Esophagus squamous epithelium (tissue), 5 donors: ENCODE measurements around the gene PARD6B. TPM values are rescaled to one million over a fixed set of nuclear protein-coding genes. Genes with fewer than 3 reads are reported as not detected.

Source experiments
- DNase-seq: peaks from one replicate; lab custom pipeline; 2025; lab: John Stamatoyannopoulos, UW
- H3K27ac ChIP-seq, 4 donors: fragments of 200-600 bp; sonication (generic); one replicate each; pipeline ENCODE4 v1.5.1; 2016 to 2019; ENCODE audit warnings: mild to moderate bottlenecking in 1 of 4
- H3K27me3 ChIP-seq, 4 donors: fragments of 200-600 bp; sonication (generic); 1 replicate in 3 of 4; 2 replicates in 1 of 4; pipeline versions ENCODE4 v1.5.1 to v1.6.0; 2017 to 2021; ENCODE audit warnings: antibody characterized with exemption in 1 of 4
- H3K36me3 ChIP-seq, 3 donors: fragments of 200-600 bp; sonication (generic); one replicate each; pipeline ENCODE4 v1.5.1; 2016 to 2019
- H3K4me1 ChIP-seq, 3 donors: fragments of 200-600 bp; sonication (generic); one replicate each; pipeline ENCODE4 v1.5.1; 2017 to 2019
- H3K4me3 ChIP-seq, 4 donors: fragments of 200-600 bp; sonication (generic); 1 replicate in 3 of 4; 2 replicates in 1 of 4; pipeline ENCODE4 v1.5.1; 2016 to 2019; ENCODE audit warnings: mild to moderate bottlenecking in 2 of 4, moderate library complexity in 1 of 4
- H3K9me3 ChIP-seq, 3 donors: fragments of 200-600 bp; sonication (generic); one replicate each; pipeline ENCODE4 v1.5.1; 2016 to 2019
- POLR2A ChIP-seq, 4 donors: fragments of 450-650 bp; IDR thresholded peaks; one replicate each; pipeline ENCODE4 v1.6.1; 2017; ENCODE audit warnings: antibody characterized with exemption in 4 of 4, mild to moderate bottlenecking in 4 of 4, moderate library complexity in 3 of 4
- WGBS, 2 donors: methylation state at CpG; one replicate each; pipeline ENCODE4 v1.1.5; 2018; 5-methylcytosine and 5-hydroxymethylcytosine counted together
- intact Hi-C: fragments of 100-400 bp; cut with DNase I; formaldehyde crosslinking; loops from one replicate; pipeline ENCODE4 v1.15.0; 2022
- total RNA-seq, 4 donors: library from RNA; depleted of rRNA; stranded (reverse); fragments of >200 nt; gene quantifications; one replicate each; pipeline ENCODE4 v1.1.0, GENCODE V29; 2016
- TF ChIP-seq, protein P1 (sequence below), 6 experiments: fragments of 450-650 bp in 4 of 6; fragments of 200-600 bp in 2 of 6; sonication (generic) in 2 of 6; IDR thresholded peaks; one replicate each; pipeline ENCODE4 v1.5.1; 2016 to 2019; ENCODE audit warnings: antibody characterized with exemption in 6 of 6, mild to moderate bottlenecking in 4 of 6, moderate library complexity in 4 of 6
- donor health status: DM: yes; HTN: yes; CAD: no.

Gene PARD6B
- total RNA-seq, 4 donors from 2014 or later, result 4.7 to 6.5 (median 5.3) TPM

DNA sequence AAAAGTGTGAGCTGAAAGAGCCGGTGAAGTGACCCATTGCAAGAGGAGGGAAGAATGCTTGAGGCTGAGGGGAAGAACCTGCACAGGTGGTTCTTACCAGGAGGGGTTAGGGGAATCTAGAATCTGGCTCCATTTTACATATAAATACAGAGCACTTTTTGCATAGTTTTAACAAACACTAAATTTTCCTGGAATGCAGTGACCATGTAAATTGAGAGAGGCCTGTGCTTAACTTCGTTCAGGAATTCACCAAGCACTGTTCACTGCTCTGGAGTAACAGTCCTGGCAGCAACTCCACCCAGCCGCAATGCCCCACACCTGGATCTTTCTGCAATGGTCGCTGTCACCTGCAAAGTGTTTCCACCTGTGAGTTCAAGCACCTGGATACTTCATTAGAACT is 26.9 kb upstream of the PARD6B start:
- H3K27me3 ChIP-seq, result peaks cover 0 to 4% (median 0%) of the 10 kb centered on the region in 4 donors
- WGBS, 2 donors, result 76 to 89% methylated on average over 4 of the region's 4 CpGs
- no peaks in the 10 kb centered on the region for H3K9me3 ChIP-seq
- intact Hi-C loops, result no loop called here
- TF ChIP-seq POLR2A (IDR thresholded peaks at IDR 0.05), result no peak
- TF ChIP-seq, protein P1, sequence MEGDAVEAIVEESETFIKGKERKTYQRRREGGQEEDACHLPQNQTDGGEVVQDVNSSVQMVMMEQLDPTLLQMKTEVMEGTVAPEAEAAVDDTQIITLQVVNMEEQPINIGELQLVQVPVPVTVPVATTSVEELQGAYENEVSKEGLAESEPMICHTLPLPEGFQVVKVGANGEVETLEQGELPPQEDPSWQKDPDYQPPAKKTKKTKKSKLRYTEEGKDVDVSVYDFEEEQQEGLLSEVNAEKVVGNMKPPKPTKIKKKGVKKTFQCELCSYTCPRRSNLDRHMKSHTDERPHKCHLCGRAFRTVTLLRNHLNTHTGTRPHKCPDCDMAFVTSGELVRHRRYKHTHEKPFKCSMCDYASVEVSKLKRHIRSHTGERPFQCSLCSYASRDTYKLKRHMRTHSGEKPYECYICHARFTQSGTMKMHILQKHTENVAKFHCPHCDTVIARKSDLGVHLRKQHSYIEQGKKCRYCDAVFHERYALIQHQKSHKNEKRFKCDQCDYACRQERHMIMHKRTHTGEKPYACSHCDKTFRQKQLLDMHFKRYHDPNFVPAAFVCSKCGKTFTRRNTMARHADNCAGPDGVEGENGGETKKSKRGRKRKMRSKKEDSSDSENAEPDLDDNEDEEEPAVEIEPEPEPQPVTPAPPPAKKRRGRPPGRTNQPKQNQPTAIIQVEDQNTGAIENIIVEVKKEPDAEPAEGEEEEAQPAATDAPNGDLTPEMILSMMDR (IDR thresholded peaks at IDR 0.05), result no peak
- no peaks in the 10 kb centered on the region for H3K36me3 ChIP-seq
- no peak overlapping the region for H3K4me3 ChIP-seq
- no peaks in the 10 kb centered on the region for H3K4me1 ChIP-seq
- H3K27ac ChIP-seq, result no peak overlapping the region
- DNase-seq, result no peak

DNA sequence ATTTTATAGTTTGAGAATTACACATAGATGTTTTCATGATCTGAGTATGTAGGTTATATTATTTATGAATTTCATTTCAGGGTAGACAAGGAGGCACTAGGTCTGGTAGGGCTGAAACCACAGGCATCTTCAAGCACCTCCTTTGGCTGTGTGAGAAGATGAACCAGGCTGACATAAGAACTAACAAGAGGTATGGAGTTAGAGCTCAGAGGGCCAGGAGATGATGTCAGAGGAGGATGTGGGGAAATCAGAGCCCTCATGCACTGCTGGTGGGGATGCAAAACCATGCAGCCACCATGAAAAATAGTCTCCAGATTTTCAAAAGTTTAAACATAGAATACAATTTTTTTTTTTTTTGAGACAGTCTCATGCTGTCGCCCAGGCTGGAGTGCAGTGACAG is 26.4 kb upstream of the PARD6B start:
- Histone ChIP-seq H3K27me3 (peaks cover 0 to 4% (median 0%) of the 10 kb centered on the region in 4 donors), H3K4me3 (no peak overlapping the region), H3K4me1 (no peaks in the 10 kb centered on the region), H3K9me3 (no peaks in the 10 kb centered on the region), H3K27ac (no peak overlapping the region), H3K36me3 (no peaks in the 10 kb centered on the region)
- intact Hi-C loops, result no loop called here
- no peak for TF ChIP-seq POLR2A (IDR thresholded peaks at IDR 0.05)
- TF ChIP-seq, protein P1 (IDR thresholded peaks at IDR 0.05), result no peak
- WGBS, 2 donors, result 71 to 100% methylated on average over 1 of the region's 1 CpG
- no peak for DNase-seq

DNA sequence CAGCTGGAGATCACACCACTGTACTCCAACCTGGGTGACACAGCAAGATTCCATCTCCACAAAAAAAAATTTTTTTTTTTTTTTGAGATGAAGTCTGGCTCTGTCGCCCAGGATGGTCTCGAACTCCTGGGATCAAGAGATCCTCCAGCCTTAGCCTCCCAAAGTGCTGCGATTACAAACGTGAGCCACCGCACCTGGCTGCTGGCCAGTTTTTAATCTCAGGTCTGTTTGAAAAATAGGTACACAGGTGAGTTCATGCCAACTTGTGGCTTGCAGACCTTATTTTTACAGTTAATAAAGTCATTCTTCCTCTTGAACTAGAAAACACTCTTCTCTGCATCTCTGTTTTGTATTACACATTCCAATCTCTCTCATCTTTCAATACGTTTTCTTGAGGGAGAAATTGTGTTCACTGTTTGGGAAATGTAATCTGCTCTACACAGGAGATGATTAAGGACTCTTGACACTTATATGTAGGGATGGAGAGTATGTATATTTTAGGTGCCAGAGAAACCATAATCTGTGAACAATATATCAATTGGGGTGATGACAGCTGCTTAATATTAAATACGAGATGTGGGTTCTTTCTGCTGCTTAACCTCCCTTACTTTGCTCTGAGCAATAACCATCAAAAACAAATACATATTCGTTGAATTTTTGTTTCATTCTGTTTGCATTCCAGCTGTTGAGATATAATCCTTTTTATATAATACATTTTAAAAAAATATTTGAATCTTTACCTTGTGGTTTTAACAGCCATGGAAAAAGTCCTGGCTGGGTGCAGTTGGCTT is 22.3 kb upstream of the PARD6B start:
- TF ChIP-seq POLR2A (IDR thresholded peaks at IDR 0.05), result no peak
- TF ChIP-seq, protein P1 (IDR thresholded peaks at IDR 0.05), result no peak
- DNase-seq, result no peak
- 26 to 47% methylated on average over 5 to 8 of the region's 8 CpGs for WGBS, 2 donors
- H3K4me3 ChIP-seq, result no peak overlapping the region
- peaks cover 0 to 7% (median 0%) of the 10 kb centered on the region in 4 donors for H3K27me3 ChIP-seq
- H3K4me1 ChIP-seq, result peaks cover 0 to 18% (median 0%) of the 10 kb centered on the region in 3 donors
- intact Hi-C loops, result no loop called here
- H3K36me3 ChIP-seq, result no peaks in the 10 kb centered on the region
- no peaks in the 10 kb centered on the region for H3K9me3 ChIP-seq
- H3K27ac ChIP-seq, result no peak overlapping the region

DNA sequence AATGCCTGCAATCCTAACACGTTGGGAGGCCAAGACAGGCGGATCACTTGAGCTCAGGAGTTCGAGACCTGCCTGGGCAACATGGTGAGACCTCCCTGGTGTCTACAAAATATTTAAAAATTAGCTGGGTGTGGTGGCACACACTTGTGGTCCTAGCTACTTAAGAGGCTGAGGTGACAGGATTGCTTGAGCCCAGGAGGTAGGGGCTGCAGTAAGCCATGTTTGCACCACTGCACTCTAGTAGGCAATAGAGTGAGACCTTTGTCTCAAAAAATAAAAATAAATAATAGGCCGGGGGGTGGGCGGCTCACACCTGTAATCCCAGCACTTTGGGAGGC is 21.8 kb upstream of the PARD6B start:
- peaks cover 0 to 11% (median 0%) of the 10 kb centered on the region in 4 donors for H3K27me3 ChIP-seq
- intact Hi-C loops, result no loop called here
- peaks cover 0 to 18% (median 0%) of the 10 kb centered on the region in 3 donors for H3K4me1 ChIP-seq
- no peak overlapping the region for H3K4me3 ChIP-seq
- WGBS, 2 donors, result 39 to 70% methylated on average over 5 of the region's 5 CpGs
- no peak for DNase-seq
- no peak overlapping the region for H3K27ac ChIP-seq
- H3K9me3 ChIP-seq, result no peaks in the 10 kb centered on the region
- TF ChIP-seq, protein P1 (IDR thresholded peaks at IDR 0.05), result no peak
- no peak for TF ChIP-seq POLR2A (IDR thresholded peaks at IDR 0.05)
- no peaks in the 10 kb centered on the region for H3K36me3 ChIP-seq

- TF ChIP-seq, protein P1 (IDR thresholded peaks at IDR 0.05), result no peak
- no peak for TF ChIP-seq POLR2A (IDR thresholded peaks at IDR 0.05)
- H3K36me3 ChIP-seq, result no peaks in the 10 kb centered on the region
- no peak overlapping the region for H3K27ac ChIP-seq
- no peak for DNase-seq
- intact Hi-C loops, result no loop called here
- H3K27me3 ChIP-seq, result peaks cover 0 to 11% (median 0%) of the 10 kb centered on the region in 4 donors
- H3K4me3 ChIP-seq, result no peak overlapping the region
- 58 to 65% methylated on average over 9 of the region's 9 CpGs for WGBS, 2 donors
- peaks cover 0 to 18% (median 0%) of the 10 kb centered on the region in 3 donors for H3K4me1 ChIP-seq
- no peaks in the 10 kb centered on the region for H3K9me3 ChIP-seq
Measured at GRCh38 chr20:50710492-50711063, 20.8 kb upstream of the PARD6B start.
